GM12872 (cell line): ENCODE data around the gene SLC15A5.

ENCODE experiments used
- TF ChIP-seq, protein P1 (sequence below): IDR thresholded peaks from 3 replicates; pipeline ENCODE4 v1.5.1; 2011; ENCODE audit warnings: low read depth, mild to moderate bottlenecking, low read length, moderate library complexity; ENCODE audit not compliant: insufficient read depth

SLC15A5 gene

DNA sequence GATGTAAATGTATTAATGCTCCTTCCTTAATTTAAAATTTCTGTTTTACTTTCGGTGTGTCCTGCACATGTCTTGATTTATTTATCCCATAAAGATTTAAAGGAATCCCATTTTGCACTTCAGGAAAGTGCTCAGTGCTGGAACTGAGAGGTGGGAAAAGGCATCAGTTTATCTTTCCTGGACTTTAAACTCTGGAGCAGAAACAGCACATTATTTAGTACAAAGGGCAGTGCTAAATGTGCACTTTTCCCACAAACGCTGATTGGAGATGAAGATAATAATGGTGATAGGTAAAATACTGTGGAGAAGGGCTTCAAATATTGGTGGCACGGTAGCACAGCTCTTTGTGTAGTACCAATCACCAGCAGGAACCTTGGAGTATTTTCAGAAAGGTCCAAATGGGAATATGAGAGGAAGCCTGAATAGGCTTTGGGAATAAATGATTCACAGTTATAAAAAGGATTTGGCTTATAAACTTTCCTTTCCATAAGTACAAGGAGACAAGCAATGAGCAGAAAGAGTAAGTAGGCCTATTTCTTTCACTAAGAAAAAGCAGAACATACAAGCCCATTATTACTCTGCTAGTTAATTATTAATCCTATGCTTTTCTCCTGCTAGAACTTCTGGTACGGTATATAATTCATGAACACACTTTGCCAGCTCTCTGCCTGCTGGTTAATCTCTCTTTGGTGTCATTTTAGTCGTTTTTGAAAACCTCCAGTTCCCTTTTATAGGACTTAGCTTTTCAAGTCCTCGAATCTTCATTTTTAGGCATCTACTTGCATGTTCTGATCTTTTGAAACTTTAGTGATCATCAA is 58.3 kb downstream of the SLC15A5 start:
- TF ChIP-seq, protein P1, sequence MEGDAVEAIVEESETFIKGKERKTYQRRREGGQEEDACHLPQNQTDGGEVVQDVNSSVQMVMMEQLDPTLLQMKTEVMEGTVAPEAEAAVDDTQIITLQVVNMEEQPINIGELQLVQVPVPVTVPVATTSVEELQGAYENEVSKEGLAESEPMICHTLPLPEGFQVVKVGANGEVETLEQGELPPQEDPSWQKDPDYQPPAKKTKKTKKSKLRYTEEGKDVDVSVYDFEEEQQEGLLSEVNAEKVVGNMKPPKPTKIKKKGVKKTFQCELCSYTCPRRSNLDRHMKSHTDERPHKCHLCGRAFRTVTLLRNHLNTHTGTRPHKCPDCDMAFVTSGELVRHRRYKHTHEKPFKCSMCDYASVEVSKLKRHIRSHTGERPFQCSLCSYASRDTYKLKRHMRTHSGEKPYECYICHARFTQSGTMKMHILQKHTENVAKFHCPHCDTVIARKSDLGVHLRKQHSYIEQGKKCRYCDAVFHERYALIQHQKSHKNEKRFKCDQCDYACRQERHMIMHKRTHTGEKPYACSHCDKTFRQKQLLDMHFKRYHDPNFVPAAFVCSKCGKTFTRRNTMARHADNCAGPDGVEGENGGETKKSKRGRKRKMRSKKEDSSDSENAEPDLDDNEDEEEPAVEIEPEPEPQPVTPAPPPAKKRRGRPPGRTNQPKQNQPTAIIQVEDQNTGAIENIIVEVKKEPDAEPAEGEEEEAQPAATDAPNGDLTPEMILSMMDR = no peak

DNA sequence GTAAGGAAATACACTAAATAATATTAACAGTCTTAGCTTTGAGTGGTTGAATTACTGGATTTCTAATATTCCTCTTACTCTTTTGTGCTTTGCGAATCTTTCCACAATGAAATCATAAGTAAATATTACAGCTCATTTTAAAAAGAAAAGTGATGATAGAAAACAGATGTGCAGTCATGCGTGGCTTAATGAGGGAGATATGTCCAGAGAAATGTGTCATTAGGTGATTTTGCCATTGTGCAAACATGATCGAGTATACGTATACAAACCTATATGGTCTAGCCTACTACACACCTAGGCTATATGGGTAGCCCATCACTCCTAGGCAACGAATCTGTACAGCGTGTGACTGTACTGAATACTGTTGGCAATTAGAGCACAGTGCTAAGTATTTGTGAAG is 59.3 kb downstream of the SLC15A5 start:
- TF ChIP-seq, protein P1 = no peak

GRCh38 chr12:16211731-16212130 is 65.8 kb downstream of the SLC15A5 start:
- TF ChIP-seq, protein P1 = no peak

- TF ChIP-seq, protein P1 = no peak
These were observed 78.6 kb downstream of the SLC15A5 start for GRCh38 chr12:16198884-16199283.

DNA sequence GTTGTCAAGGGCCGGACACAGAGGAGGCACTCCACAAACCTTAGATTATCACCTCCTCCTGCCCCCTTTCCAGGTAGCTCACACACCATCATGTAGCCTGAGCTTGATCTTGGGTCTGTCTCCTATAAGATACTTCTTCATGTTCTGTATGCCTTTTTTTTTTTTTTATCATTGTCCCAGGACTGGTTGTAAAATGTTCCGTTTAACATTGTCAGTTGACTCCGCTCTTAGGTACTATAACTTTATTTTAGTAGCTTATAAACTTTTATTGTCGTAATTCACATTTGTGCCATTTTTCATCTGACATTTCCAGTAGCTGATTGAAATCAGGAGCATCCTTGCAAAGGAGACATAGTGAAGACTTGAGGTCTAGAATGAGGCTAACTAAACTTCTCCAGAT is 79.9 kb downstream of the SLC15A5 start:
- TF ChIP-seq, protein P1 = no peak

DNA sequence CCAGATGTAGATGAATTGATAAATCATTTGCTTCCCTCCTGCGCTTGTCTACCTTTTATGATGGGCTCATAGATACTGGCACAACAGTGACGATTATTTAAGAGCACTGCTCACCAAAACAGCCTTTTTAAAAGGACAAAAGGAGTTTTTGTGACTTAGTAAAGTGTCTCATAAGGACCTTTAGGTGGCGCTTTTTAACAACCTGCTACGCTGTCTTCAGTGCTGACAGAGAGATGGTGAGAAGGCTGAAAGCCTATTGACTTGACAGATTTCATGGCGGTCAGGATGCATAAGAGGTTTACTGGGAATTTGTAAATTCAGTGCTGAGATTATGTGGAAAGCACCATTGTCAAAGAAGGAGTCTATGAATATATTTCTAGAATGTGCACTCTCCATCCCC is 87.6 kb downstream of the SLC15A5 start:
- TF ChIP-seq, protein P1 = peak; percentile 33; the same call in 1 of the 3 replicates

DNA sequence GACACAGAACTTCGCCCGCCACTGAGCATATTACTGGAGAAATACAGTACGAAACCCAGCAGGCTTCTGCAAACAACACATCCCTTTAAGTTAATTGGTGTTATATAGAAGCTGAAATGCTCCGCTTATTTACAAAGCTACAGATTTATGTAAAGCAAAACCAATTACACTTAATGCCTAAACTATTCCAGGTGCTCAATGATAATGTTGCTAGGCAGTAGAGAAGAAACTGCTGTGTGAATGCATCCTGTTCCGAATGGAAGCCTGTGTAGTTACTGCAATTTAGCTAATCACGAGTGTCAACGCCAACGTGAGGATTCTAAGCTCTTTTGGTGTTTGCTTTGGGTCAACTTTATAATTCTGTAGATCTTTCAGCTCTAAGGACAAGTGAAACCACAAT is 89.8 kb downstream of the SLC15A5 start:
- TF ChIP-seq, protein P1 = no peak
